NCI-H226 (cell line): Measurements from ENCODE around the gene MYL12B.
A peak's percentile ranks its signal among the peaks of the same experiment; 100 is the strongest.
"Not testable (repeated sequence)": the region's sequence is repeated elsewhere in the genome, so short reads cannot be mapped to it uniquely, and the experiment has no call there.

Experiments used
- DNase-seq: peaks from one replicate; pipeline ENCODE4 v3.0.0-alpha.2; 2015

Gene MYL12B

GRCh38 chr18:3263132-3263700, 1.3 kb downstream of the MYL12B start:
- DNase-seq, result no peak

GRCh38 chr18:3264362-3264761, 2.4 kb downstream of the MYL12B start:
- no peak for DNase-seq

GRCh38 chr18:3265564-3266033, 3.7 kb downstream of the MYL12B start:
- DNase-seq, result peak; percentile 48

GRCh38 chr18:3266062-3266608, 4.2 kb downstream of the MYL12B start:
- no peak for DNase-seq

GRCh38 chr18:3268306-3268705, 6.4 kb downstream of the MYL12B start:
- DNase-seq, result no peak

GRCh38 chr18:3269241-3269913, 7.4 kb downstream of the MYL12B start:
- peak; percentile 77 for DNase-seq

GRCh38 chr18:3269914-3270299, 8.0 kb downstream of the MYL12B start:
- no peak for DNase-seq

GRCh38 chr18:3273042-3273441, 11.1 kb downstream of the MYL12B start:
- no peak for DNase-seq

- DNase-seq, result not testable (repeated sequence)
Measured at GRCh38 chr18:3277643-3278213, 15.8 kb downstream of the MYL12B start.

- no peak for DNase-seq
Measured at GRCh38 chr18:3279201-3280185, 17.6 kb downstream of the MYL12B start.

- DNase-seq, result peak; percentile 54
Measured at GRCh38 chr18:3281456-3282400, 19.8 kb downstream of the MYL12B start.

GRCh38 chr18:3283253-3283863, 21.4 kb downstream of the MYL12B start:
- DNase-seq, result no peak

GRCh38 chr18:3283908-3284307, 22.0 kb downstream of the MYL12B start:
- no peak for DNase-seq

GRCh38 chr18:3284501-3284900, 22.6 kb downstream of the MYL12B start:
- no peak for DNase-seq

GRCh38 chr18:3286159-3286558, 24.2 kb downstream of the MYL12B start:
- DNase-seq, result no peak

GRCh38 chr18:3293196-3293951, 31.4 kb downstream of the MYL12B start:
- DNase-seq, result peak; percentile 31

GRCh38 chr18:3294435-3295080, 32.6 kb downstream of the MYL12B start:
- peak; percentile 75 for DNase-seq

GRCh38 chr18:3297025-3297984, 35.4 kb downstream of the MYL12B start:
- DNase-seq, result peak; percentile 79

- DNase-seq, result no peak
Measured at GRCh38 chr18:3304832-3305231, 42.9 kb downstream of the MYL12B start.
